HCT116 (cell line): Measurements from ENCODE around the gene MBD1. TPM values are rescaled to one million over a fixed set of nuclear protein-coding genes. Genes with fewer than 3 reads are reported as not detected.

ENCODE experiments used
- ATAC-seq: fragments of 200-7000 bp; cut with Tn5 transposase; 2 replicates; pipeline ENCODE4 v1.9.1; 2020; ENCODE audit warnings: mild to moderate bottlenecking, moderate library complexity
- BruUV-seq: library from RNA; stranded (reverse); fragments of 400-500 nt; replicated peaks from 2 replicates; lab custom pipeline; 2021; lab: Mats Ljungman, UMichigan
- CTCF ChIA-PET: fragments of 300-600 bp; sonication (Branson Sonifier 250); formaldehyde crosslinking; loops from one replicate; lab custom pipeline; 2021; ENCODE audit warnings: antibody characterized with exemption; lab: Charles Lee
- POLR2A ChIA-PET: fragments of 300-600, 350-600 bp; sonication (Branson Sonifier 250); formaldehyde crosslinking; loops from one replicate; lab custom pipeline; 2021; ENCODE audit warnings: antibody characterized with exemption; lab: Charles Lee
- RAD21 ChIA-PET, 2 experiments: fragments of 300-600 bp; sonication (Branson Sonifier 250); formaldehyde crosslinking; loops; one replicate each; lab custom pipeline; 2023; ENCODE audit warnings: low total read pairs in 2 of 2; ENCODE audit not compliant: uncharacterized antibody in 2 of 2, unreplicated experiment in 2 of 2, low non-redundant PET in 1 of 2; lab: Charles Lee
- DNase-seq: peaks from one replicate; pipeline ENCODE4 v3.0.0-alpha.2; 2010; ENCODE audit warnings: low read depth, low spot score
- H2AFZ ChIP-seq: fragments of 200-600 bp; shearing (Covaris generic), sonication (generic); 2 replicates; pipeline ENCODE4 v1.6.1; 2017; ENCODE audit warnings: low read depth, mixed run types, mixed read lengths, antibody characterized with exemption, low read length; ENCODE audit not compliant: poor library complexity, severe bottlenecking
- H3K27ac ChIP-seq: 2 replicates; pipeline ENCODE4 v1.5.1; 2012; ENCODE audit warnings: low read depth, low read length
- H3K27me3 ChIP-seq: fragments of 200-600 bp; sonication (generic); 2 replicates; pipeline ENCODE4 v1.6.1; 2016; ENCODE audit warnings: mixed run types, low read length, mixed read lengths; ENCODE audit not compliant: insufficient read depth
- H3K36me3 ChIP-seq, 2 experiments: fragments of 200-500 bp in 1 of 2; fragments of 200-600 bp in 1 of 2; sonication (Bioruptor generic) in 1 of 2; sonication (generic) in 1 of 2; 2 replicates each; pipeline versions ENCODE4 v1.5.1 to v1.6.1; 2014 to 2016; ENCODE audit warnings: low read length in 2 of 2, inconsistent platforms in 1 of 2, mixed read lengths in 1 of 2, mixed run types in 1 of 2; ENCODE audit not compliant: insufficient read depth in 2 of 2, control insufficient read depth in 1 of 2
- H3K4me1 ChIP-seq, 2 experiments: fragments of 200-600 bp in 1 of 2; sonication (generic) in 1 of 2; 2 replicates each; pipeline versions ENCODE4 v1.5.1 to v1.6.1; 2012 to 2017; ENCODE audit warnings: low read length in 2 of 2, inconsistent platforms in 1 of 2, mild to moderate bottlenecking in 1 of 2, mixed read lengths in 1 of 2, mixed run types in 1 of 2, moderate library complexity in 1 of 2; ENCODE audit not compliant: insufficient read depth in 2 of 2, control insufficient read depth in 1 of 2
- H3K4me2 ChIP-seq: fragments of 200-600 bp; sonication (generic); 2 replicates; pipeline ENCODE4 v1.6.1; 2017; ENCODE audit warnings: mixed run types, low read length, mixed read lengths
- H3K4me3 ChIP-seq, 2 experiments: fragments of 200-600 bp in 1 of 2; sonication (generic) in 1 of 2; replicated peaks in 1 of 2; 2 replicates each; pipeline ENCODE4 v1.5.1; 2011 to 2016; ENCODE audit warnings: low read length in 2 of 2, control low read depth in 1 of 2, low read depth in 1 of 2, mild to moderate bottlenecking in 1 of 2, mixed read lengths in 1 of 2, mixed run types in 1 of 2
- H3K79me2 ChIP-seq: fragments of 200-600 bp; sonication (generic); 2 replicates; pipeline ENCODE4 v1.6.1; 2017; ENCODE audit warnings: mild to moderate bottlenecking, mixed run types, low read length, moderate library complexity, mixed read lengths; ENCODE audit not compliant: insufficient read depth
- H3K9ac ChIP-seq: fragments of 200-600 bp; sonication (generic); 2 replicates; pipeline ENCODE4 v1.6.1; 2016; ENCODE audit warnings: low read length, mixed read lengths
- H3K9me2 ChIP-seq: fragments of 200-600 bp; sonication (generic), shearing (Covaris generic); 2 replicates; pipeline ENCODE4 v1.6.1; 2017; ENCODE audit warnings: mixed run types, mild to moderate bottlenecking, moderate library complexity; ENCODE audit not compliant: insufficient read depth
- H3K9me3 ChIP-seq, 2 experiments: fragments of 200-500 bp in 1 of 2; fragments of 200-600 bp in 1 of 2; sonication (Bioruptor generic) in 1 of 2; sonication (generic) in 1 of 2; 2 replicates each; pipeline ENCODE4 v1.6.1; 2014 to 2017; ENCODE audit warnings: low read length in 2 of 2, mixed read lengths in 2 of 2, inconsistent platforms in 1 of 2, low read depth in 1 of 2, mild to moderate bottlenecking in 1 of 2, mixed run types in 1 of 2, moderate library complexity in 1 of 2; ENCODE audit not compliant: control insufficient read depth in 1 of 2, insufficient read depth in 1 of 2
- H4K20me1 ChIP-seq: fragments of 200-600 bp; sonication (generic), shearing (Covaris generic); 2 replicates; pipeline ENCODE4 v1.6.1; 2017; ENCODE audit warnings: mixed run types, mild to moderate bottlenecking, moderate library complexity; ENCODE audit not compliant: insufficient read depth
- CBX3 ChIP-seq: IDR thresholded peaks from 2 replicates; pipeline ENCODE4 v1.6.1; 2012; ENCODE audit warnings: low read depth
- EGR1 ChIP-seq: IDR thresholded peaks from 2 replicates; pipeline ENCODE4 v1.6.1; 2012; ENCODE audit warnings: low read depth
- ELF1 ChIP-seq: IDR thresholded peaks from 2 replicates; pipeline ENCODE4 v1.6.1; 2012; ENCODE audit warnings: low read depth, borderline replicate concordance
- EZH2 ChIP-seq: fragments of 200-600 bp; sonication (generic); IDR thresholded peaks from 2 replicates; pipeline ENCODE4 v1.6.1; 2017; ENCODE audit warnings: antibody characterized with exemption, mixed run types
- EZH2phosphoT487 ChIP-seq: fragments of 200-600 bp; IDR thresholded peaks from 2 replicates; pipeline ENCODE4 v1.6.1; 2018; ENCODE audit warnings: antibody characterized with exemption, borderline replicate concordance
- POLR2A ChIP-seq: IDR thresholded peaks from 2 replicates; pipeline ENCODE4 v1.7.0; 2011; ENCODE audit warnings: borderline replicate concordance; ENCODE audit not compliant: insufficient read depth, insufficient read length; ENCODE audit errors: extremely low read depth
- RAD21 ChIP-seq: IDR thresholded peaks from 2 replicates; pipeline ENCODE4 v1.6.1; 2012; ENCODE audit warnings: low read depth, mild to moderate bottlenecking
- REST ChIP-seq: IDR thresholded peaks from 2 replicates; pipeline ENCODE4 v1.6.1; 2012; ENCODE audit warnings: low read depth
- SIN3A ChIP-seq: IDR thresholded peaks from 2 replicates; pipeline ENCODE4 v1.6.1; 2012; ENCODE audit warnings: low read depth
- SRF ChIP-seq: IDR thresholded peaks from 2 replicates; pipeline ENCODE4 v1.6.1; 2012; ENCODE audit warnings: low read depth
- TCF7L2 ChIP-seq: IDR thresholded peaks from 2 replicates; pipeline ENCODE4 v1.7.0; 2011; ENCODE audit warnings: borderline replicate concordance, inconsistent platforms; ENCODE audit not compliant: insufficient read depth, insufficient read length; ENCODE audit errors: extremely low read depth
- YY1 ChIP-seq: IDR thresholded peaks from 2 replicates; pipeline ENCODE4 v1.6.1; 2011; ENCODE audit warnings: low read length, low read depth, moderate library complexity, mild to moderate bottlenecking; ENCODE audit not compliant: insufficient replicate concordance; ENCODE audit errors: extremely low read depth
- ZBTB33 ChIP-seq: IDR thresholded peaks from 2 replicates; pipeline ENCODE4 v1.6.1; 2011; ENCODE audit warnings: mild to moderate bottlenecking, low read length, moderate library complexity; ENCODE audit not compliant: insufficient replicate concordance; ENCODE audit errors: extremely low read depth
- ZFX ChIP-seq: fragments of 450-650 bp; IDR thresholded peaks from 2 replicates; pipeline ENCODE4 v1.6.1; 2017
- ZNF274 ChIP-seq: fragments of 200-500 bp; sonication (Bioruptor generic); IDR thresholded peaks from 2 replicates; pipeline ENCODE4 v1.6.1; 2014; ENCODE audit warnings: mild to moderate bottlenecking, low read depth, low read length, inconsistent platforms
- intact Hi-C: fragments of 100-400 bp; cut with micrococcal nuclease; formaldehyde crosslinking; loops from 2 replicates; pipeline ENCODE4 v1.10.0; 2022
- total RNA-seq: library from RNA; stranded (reverse); gene quantifications from one replicate; pipeline ENCODE4 v1.2.1, GENCODE V29; 2021; ENCODE audit not compliant: unreplicated experiment

MBD1 gene
- total RNA-seq, 1 experiment from 2014 or later, result 63.9 TPM

- no peak for ATAC-seq
- H3K4me3 ChIP-seq, result no peak overlapping the region
- no peak overlapping the region for H3K27ac ChIP-seq
- no peaks in the 10 kb centered on the region for H3K9me2 ChIP-seq
- no peak overlapping the region for H3K9ac ChIP-seq
- H3K36me3 ChIP-seq, result no peaks in the 10 kb centered on the region
- no peaks in the 10 kb centered on the region for H3K9me3 ChIP-seq
- no peaks in the 10 kb centered on the region for H3K27me3 ChIP-seq
- no TSS peak for BruUV-seq
- H2AFZ ChIP-seq, result no peak overlapping the region
- ChIA-PET RAD21 (no interaction called here), POLR2A (no interaction called here), CTCF (no interaction called here)
- no peaks in the 10 kb centered on the region for H3K4me1 ChIP-seq
- no peaks in the 10 kb centered on the region for H4K20me1 ChIP-seq
- no peaks in the 10 kb centered on the region for H3K79me2 ChIP-seq
- TF ChIP-seq EZH2 (no peak), CBX3 (no peak), SRF (no peak), ZNF274 (no peak), RAD21 (no peak), ZBTB33 (no peak), TCF7L2 (no peak), SIN3A (no peak), ELF1 (no peak), YY1 (no peak), POLR2A (no peak), REST (no peak), EGR1 (no peak), EZH2phosphoT487 (no peak), ZFX (no peak)
- no peak for DNase-seq
- intact Hi-C loops, result no loop called here
- no peak overlapping the region for H3K4me2 ChIP-seq
Measured at GRCh38 chr18:50247561-50247960, 33.8 kb downstream of the MBD1 start.
